Coronary artery (tissue), 2 donors: ENCODE measurements around the gene CBX1.

ENCODE experiments used
- DNase-seq: peaks from one replicate; pipeline ENCODE4 v3.0.0-alpha.2; 2017; ENCODE audit warnings: low spot score
- H3K27ac ChIP-seq, 2 donors: fragments of 200-600 bp; sonication (generic); one replicate each; pipeline ENCODE4 v1.5.1; 2016 to 2019
- H3K4me3 ChIP-seq: fragments of 200-600 bp; sonication (generic); 2 replicates; pipeline ENCODE4 v1.5.1; 2016; ENCODE audit warnings: mild to moderate bottlenecking, moderate library complexity
- CTCF ChIP-seq: fragments of 200-600 bp; sonication (generic); IDR thresholded peaks from one replicate; pipeline ENCODE4 v1.5.1; 2019; ENCODE audit warnings: antibody characterized with exemption

The CBX1 gene

GRCh38 chr17:48129981-48130380, 28.7 kb upstream of the CBX1 start:
- TF ChIP-seq CTCF: no peak
- Histone ChIP-seq H3K27ac (no peak overlapping the region), H3K4me3 (no peak overlapping the region)
- no peak for DNase-seq

GRCh38 chr17:48128400-48128799, 27.1 kb upstream of the CBX1 start:
- H3K27ac ChIP-seq: no peak overlapping the region
- DNase-seq: no peak
- H3K4me3 ChIP-seq: no peak overlapping the region
- TF ChIP-seq CTCF: no peak

DNA sequence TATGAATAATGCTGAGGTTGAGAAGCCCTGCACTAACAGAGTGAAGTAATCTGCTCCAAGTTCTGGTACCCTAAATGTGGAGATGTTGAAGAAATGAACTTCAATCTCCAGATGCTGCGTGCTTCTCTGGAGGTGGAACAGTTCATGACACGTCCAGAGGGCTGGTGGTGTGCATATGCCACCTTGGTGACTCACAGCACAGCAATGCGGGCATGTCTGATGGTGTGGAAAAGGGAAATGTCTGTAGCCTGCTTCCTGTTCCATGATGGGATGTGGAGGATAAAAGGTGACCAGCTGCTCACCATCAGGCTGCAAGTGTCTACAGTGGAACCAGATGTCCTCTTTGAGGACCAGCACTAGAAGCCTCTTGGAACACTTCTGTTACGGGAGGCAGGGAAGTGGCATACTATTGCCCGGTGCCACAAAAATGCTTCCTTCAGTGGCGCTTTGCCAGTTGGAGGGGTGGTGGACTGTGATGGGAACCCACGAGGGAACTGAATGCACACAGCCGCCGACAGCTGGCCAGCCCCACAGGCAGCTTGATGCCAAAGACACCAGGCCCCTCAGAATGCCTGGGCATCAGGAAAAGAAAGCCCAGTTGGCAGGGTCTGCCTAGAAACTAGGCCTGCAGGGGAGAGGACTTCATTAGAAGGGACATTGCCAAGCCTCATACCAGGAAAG, 26.2 kb upstream of the CBX1 start:
- DNase-seq: no peak
- Histone ChIP-seq H3K27ac (no peak overlapping the region), H3K4me3 (no peak overlapping the region)
- no peak for TF ChIP-seq CTCF

GRCh38 chr17:48126532-48126850, 25.2 kb upstream of the CBX1 start:
- H3K4me3 ChIP-seq: no peak overlapping the region
- no peak for TF ChIP-seq CTCF
- DNase-seq: no peak
- no peak overlapping the region for H3K27ac ChIP-seq

DNA sequence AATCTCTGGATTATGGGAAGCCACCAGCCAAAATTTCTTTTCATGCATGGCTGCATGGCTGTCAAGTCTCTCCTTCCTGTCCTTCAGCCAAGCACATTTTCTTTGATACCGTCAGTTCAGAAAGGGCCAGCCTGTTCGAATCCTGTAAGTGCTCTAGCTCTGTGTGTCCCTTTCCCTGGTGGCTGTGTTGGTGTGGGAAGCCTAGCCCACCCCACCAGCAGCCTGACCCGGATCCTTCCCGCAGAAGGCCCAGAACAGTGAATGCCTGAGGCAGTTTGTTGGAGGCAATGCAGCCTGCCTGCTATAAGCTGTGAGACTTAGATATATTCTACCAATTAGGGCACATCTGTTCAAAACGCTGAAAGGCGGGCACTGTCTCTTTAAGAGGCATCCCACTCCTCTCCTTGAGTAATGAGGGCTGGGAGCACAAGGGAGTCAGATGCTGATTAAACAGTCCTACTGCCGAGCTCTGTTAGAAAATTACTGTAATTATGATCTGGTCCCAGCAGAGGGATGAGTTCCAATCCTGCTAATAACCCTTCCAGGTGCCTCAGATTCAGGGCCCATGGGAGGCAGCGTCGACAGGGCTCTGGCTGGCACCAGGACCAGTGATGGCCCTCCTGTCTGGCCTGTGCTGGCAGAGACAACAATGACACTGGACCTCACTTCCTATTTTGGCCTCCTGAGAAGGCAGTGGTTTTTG, 24.7 kb upstream of the CBX1 start:
- Histone ChIP-seq H3K4me3 (no peak overlapping the region), H3K27ac (no peak overlapping the region)
- DNase-seq: no peak
- TF ChIP-seq CTCF: no peak

DNA sequence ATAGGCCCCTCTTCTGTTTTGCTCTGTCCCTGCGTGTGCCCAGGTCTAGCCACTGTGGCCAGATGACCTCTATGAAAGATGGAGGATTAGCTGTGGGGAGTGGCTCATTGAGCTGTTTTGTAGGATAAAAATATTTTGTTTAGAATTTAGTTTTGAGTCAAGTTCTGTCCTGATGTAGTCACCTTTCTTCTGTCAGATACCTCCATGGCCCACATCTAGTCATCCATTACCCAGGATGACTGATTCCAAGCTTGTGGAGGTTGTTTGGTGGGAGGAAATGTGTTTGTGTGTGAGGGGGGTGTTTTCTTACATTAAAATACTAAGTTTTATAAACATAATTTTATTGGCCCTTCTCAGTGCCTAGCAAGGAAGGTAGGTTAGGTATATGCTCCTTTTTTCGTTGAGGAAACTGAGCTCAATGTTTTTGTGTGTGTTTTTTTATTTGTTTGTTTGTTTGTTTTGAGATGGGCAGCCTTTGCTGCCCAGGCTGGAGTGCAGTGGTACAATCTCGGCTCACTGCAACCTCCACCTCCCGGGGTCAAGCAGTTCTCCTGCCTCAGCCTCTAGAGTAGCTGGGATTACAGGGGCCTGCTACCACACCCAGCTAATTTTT, 22.6 kb upstream of the CBX1 start:
- Histone ChIP-seq H3K4me3 (no peak overlapping the region), H3K27ac (no peak overlapping the region)
- DNase-seq: no peak
- TF ChIP-seq CTCF: no peak

DNA sequence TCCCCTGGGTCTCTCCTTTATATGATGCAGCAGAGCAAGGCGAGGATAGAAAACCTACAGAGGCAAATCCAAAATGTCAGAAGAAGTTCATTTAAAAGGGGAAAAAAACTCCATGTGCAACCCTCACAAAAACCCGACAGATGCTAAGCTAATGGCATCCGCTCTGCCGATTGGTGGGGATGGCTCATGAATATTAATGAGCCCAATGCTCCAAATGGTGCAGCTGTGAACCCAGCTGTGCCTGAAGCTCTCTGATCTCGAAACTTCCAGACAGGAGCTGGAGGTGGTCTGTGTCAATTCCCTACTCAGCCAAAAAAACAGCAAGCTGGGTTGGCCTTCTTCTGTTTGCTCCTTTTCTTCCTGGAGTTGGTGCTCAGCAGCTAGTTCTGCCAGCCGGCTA, 21.8 kb upstream of the CBX1 start:
- no peak for DNase-seq
- Histone ChIP-seq H3K27ac (no peak overlapping the region), H3K4me3 (no peak overlapping the region)
- no peak for TF ChIP-seq CTCF
